22Rv1 (cell line): ENCODE results near the gene VMP1.

Experiments
- ZFX ChIP-seq: fragments of 450-650 bp; IDR thresholded peaks from 2 replicates; pipeline ENCODE4 v1.6.1; 2017; ENCODE audit warnings: antibody characterized with exemption, borderline replicate concordance
- TF ChIP-seq, protein P1 (sequence below): fragments of 450-650 bp; IDR thresholded peaks from 2 replicates; pipeline ENCODE4 v1.5.1; 2017; ENCODE audit warnings: mild to moderate bottlenecking

DNA sequence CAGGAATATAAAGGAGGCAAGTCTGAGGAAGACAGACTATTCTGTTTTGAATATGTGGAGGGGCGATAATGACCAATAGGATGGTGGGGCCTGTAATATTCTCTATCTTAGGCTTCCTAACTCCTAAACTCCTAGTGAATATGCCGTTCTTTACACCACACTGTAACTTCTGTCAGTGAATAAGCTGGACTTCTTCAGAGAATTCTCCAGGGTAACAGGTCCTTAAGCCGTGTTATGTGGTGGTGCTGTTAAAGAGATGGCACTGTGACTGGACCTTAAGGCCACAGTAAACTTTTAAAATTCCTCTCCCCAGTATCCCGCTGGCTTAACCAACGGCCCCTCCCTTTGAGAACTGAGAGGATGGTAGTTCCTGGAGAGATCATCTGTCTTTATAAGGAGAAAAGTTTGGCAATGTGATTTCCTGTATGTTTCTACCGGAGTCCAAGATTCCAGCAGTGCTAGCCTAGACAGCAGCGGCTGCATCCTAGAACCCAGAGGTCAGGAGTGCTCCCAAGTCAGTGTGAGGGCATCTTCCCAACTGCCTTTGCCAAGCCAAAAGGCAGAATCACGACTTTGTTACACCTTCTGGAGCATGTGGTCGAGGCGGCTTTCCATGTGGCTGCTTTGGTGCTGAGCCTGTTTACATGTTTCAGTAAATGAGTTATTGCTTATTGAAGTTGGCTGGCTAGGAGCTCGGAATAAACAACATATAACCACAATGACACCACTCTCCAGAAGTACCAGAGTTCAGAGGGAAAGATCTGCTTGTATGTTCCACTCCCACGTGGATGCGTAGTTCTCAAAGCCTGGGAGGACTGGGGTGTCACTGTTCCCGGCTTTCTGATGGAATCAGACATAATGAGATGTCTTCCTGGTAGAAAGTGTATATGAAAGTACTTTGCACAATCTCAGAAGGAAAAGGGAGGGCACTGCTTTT lies 144.3 kb downstream of the VMP1 start:
- TF ChIP-seq, protein P1, sequence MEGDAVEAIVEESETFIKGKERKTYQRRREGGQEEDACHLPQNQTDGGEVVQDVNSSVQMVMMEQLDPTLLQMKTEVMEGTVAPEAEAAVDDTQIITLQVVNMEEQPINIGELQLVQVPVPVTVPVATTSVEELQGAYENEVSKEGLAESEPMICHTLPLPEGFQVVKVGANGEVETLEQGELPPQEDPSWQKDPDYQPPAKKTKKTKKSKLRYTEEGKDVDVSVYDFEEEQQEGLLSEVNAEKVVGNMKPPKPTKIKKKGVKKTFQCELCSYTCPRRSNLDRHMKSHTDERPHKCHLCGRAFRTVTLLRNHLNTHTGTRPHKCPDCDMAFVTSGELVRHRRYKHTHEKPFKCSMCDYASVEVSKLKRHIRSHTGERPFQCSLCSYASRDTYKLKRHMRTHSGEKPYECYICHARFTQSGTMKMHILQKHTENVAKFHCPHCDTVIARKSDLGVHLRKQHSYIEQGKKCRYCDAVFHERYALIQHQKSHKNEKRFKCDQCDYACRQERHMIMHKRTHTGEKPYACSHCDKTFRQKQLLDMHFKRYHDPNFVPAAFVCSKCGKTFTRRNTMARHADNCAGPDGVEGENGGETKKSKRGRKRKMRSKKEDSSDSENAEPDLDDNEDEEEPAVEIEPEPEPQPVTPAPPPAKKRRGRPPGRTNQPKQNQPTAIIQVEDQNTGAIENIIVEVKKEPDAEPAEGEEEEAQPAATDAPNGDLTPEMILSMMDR = no peak
- TF ChIP-seq ZFX = no peak
